Measurements from ENCODE around the gene MGRN1. TPM values are rescaled to one million over a fixed set of nuclear protein-coding genes. Genes with fewer than 3 reads are reported as not detected.
"Not testable (repeated sequence)": the region's sequence is repeated elsewhere in the genome, so short reads cannot be mapped to it uniquely, and the experiment has no call there.

Gene MGRN1
- total RNA-seq, 5 donors from 2014 or later (not counting 1 experiment from before 2014, with no cell fraction given), result 63.1 to 76.8 (median 72.2) TPM

DNA sequence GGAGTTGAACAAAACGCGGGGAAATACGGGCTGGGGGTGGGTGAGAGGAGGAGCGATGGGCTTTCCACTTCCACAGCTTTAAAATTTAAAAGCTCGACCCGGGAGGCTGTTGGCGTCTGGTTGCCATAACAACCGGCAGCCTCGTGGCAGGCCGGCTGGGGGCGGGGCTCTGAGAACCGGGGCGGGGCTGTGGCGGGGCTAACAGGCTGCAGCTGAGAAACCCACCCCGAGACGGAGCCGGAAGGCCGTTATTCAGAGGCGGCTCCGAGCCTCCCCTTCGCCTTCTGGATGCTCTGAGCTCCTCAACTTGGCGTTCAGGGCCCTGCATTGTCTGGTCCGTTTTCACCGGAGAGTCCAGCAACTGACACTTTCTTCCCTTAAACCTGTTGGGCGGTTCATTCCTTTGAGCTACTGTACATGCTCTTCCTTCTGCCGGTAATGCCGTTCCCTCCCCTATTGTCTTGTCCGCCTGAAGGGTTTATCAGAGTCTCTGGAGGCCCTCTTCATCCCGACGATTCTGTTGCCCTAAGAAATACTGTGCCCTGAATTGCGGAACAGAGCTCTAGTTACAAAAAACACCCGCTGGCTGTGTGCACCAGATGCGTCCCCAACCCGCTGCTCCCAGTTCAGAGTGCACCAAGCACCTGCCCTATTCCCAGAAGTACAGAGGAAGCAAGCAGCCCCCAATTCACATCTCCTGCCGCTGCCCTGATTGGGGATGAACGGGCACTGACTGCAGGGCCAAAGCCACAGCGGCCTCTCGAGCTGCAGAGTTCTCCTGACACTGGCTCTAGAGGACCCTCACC, 110.3 kb downstream of the MGRN1 start:
- peaks cover 0 to 7% of the 10 kb centered on the region in 2 experiments for H3K27me3 ChIP-seq (replicated peaks in 1 of 2; ENCODE audit: control insufficient read depth in 2 of 2, extremely low read depth in 1 of 2, insufficient read depth in 2 of 2, low read length in 1 of 2)
- peaks cover 9 to 23% of the 10 kb centered on the region in 2 experiments for H3K4me1 ChIP-seq (ENCODE audit: control insufficient read depth in 1 of 2, extremely low read depth in 1 of 2, insufficient read depth in 2 of 2, low read length in 2 of 2)
- POLR2A ChIA-PET, result interaction anchor here (0.6 to 1.2 kb wide), 5 partner anchors 12 to 321 kb away, joined by 3 to 8 read pairs (median 4); partner anchors contain the start of gene NUDT16L1 (in 1 of the 2)
- H3K27ac Mint-ChIP-seq, result peak overlapping the region; percentile 83 to 92
- H3K9me3 ChIP-seq, result no peaks in the 10 kb centered on the region
- H3K4me1 Mint-ChIP-seq, result peaks cover 15 to 30% (median 20%) of the 10 kb centered on the region in 3 donors
- H3K36me3 Mint-ChIP-seq, result peaks cover 6% of the 10 kb centered on the region
- H3K27ac ChIP-seq (ENCODE audit: low read length), result peak overlapping the region; percentile 63
- ATAC-seq (replicated peaks in 1 of 4), result peak; percentile 83 to 85 (median 84)
- DNase-seq, result peak; percentile 83 to 98 (median 94)
- CTCF ChIA-PET, result interaction anchor here in 1 of 2 donors (0.6 to 1.8 kb wide), 8 partner anchors 14 to 119 kb away, joined by 3 to 7 read pairs (median 5); partner anchors contain the start of genes MGRN1, NUDT16L1 and ROGDI
- peaks cover 0 to 5% of the 10 kb centered on the region in 2 donors for H3K27me3 Mint-ChIP-seq
- H3K36me3 ChIP-seq (ENCODE audit: control insufficient read depth in 2 of 2, extremely low read depth in 1 of 2, insufficient read depth in 1 of 2, low read length in 1 of 2), result peaks cover 5% of the 10 kb centered on the region in 2 donors
- H3K4me3 Mint-ChIP-seq, result peak overlapping the region; percentile 88 to 93 (median 89)
- 7% methylated on average over 32 of the region's 38 CpGs for WGBS (ENCODE audit: insufficient coverage)
- peak overlapping the region; percentile 91 to 98 for H3K4me3 ChIP-seq (ENCODE audit: control insufficient read depth in 1 of 2, extremely low read depth in 1 of 2, low read length in 1 of 2)
- no peaks in the 10 kb centered on the region for H3K9me3 Mint-ChIP-seq

GRCh38 chr16:4736546-4736945, 111.9 kb downstream of the MGRN1 start:
- ChIA-PET CTCF (no interaction called here), POLR2A (no interaction called here)
- H3K9me3 ChIP-seq, result no peaks in the 10 kb centered on the region
- Mint-ChIP-seq H3K27ac (peak overlapping the region in 1 of 2 donors; percentile 55), H3K4me3 (peak overlapping the region in 1 of 3 donors; percentile 53), H3K9me3 (no peaks in the 10 kb centered on the region), H3K4me1 (peaks cover 15 to 30% (median 20%) of the 10 kb centered on the region in 3 donors), H3K27me3 (peaks cover 0 to 5% of the 10 kb centered on the region in 2 donors), H3K36me3 (no peaks in the 10 kb centered on the region)
- H3K4me3 ChIP-seq (ENCODE audit: control insufficient read depth in 1 of 2, extremely low read depth in 1 of 2, low read length in 1 of 2), result no peak overlapping the region
- H3K4me1 ChIP-seq (ENCODE audit: control insufficient read depth in 1 of 2, extremely low read depth in 1 of 2, insufficient read depth in 2 of 2, low read length in 2 of 2), result peaks cover 9 to 23% of the 10 kb centered on the region in 2 experiments
- ATAC-seq (replicated peaks in 1 of 4), result no peak
- peaks cover 0 to 3% of the 10 kb centered on the region in 2 donors for H3K36me3 ChIP-seq (ENCODE audit: control insufficient read depth in 2 of 2, extremely low read depth in 1 of 2, insufficient read depth in 1 of 2, low read length in 1 of 2)
- WGBS (ENCODE audit: insufficient coverage), result 94% methylated on average over 4 of the region's 4 CpGs
- peaks cover 0 to 16% of the 10 kb centered on the region in 2 experiments for H3K27me3 ChIP-seq (replicated peaks in 1 of 2; ENCODE audit: control insufficient read depth in 2 of 2, extremely low read depth in 1 of 2, insufficient read depth in 2 of 2, low read length in 1 of 2)
- no peak overlapping the region for H3K27ac ChIP-seq (ENCODE audit: low read length)
- DNase-seq, result no peak

DNA sequence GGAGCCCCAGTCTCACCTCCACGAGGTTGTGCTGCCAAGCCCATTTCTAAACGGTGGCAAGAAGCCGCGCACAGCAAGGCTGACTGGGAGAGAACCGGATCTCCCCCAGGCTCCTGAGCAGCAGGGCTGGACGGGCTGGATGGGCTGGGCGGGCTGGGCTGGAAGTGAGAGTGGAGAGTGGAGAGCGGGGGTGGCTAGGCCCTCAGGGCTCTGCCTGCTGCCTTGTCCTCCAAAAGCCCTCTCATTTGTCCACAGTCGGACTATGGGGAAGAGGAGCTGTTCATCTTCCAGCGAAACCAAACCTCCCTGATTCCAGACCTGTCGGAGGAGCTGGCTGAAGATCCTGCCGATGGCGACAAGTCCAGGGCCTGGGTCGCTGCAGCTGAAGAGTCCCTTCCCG, 112.9 kb downstream of the MGRN1 start:
- Histone ChIP-seq H3K27me3 (replicated peaks in 1 of 2; ENCODE audit: control insufficient read depth in 2 of 2, extremely low read depth in 1 of 2, insufficient read depth in 2 of 2, low read length in 1 of 2) (peaks cover 0 to 16% of the 10 kb centered on the region in 2 experiments), H3K4me3 (ENCODE audit: control insufficient read depth in 1 of 2, extremely low read depth in 1 of 2, low read length in 1 of 2) (no peak overlapping the region), H3K9me3 (no peaks in the 10 kb centered on the region), H3K27ac (ENCODE audit: low read length) (no peak overlapping the region), H3K4me1 (ENCODE audit: control insufficient read depth in 1 of 2, extremely low read depth in 1 of 2, insufficient read depth in 2 of 2, low read length in 2 of 2) (peaks cover 9 to 21% of the 10 kb centered on the region in 2 experiments), H3K36me3 (ENCODE audit: control insufficient read depth in 2 of 2, extremely low read depth in 1 of 2, insufficient read depth in 1 of 2, low read length in 1 of 2) (no peaks in the 10 kb centered on the region)
- Mint-ChIP-seq H3K36me3 (no peaks in the 10 kb centered on the region), H3K9me3 (no peaks in the 10 kb centered on the region), H3K27ac (no peak overlapping the region), H3K4me1 (peaks cover 15 to 24% (median 19%) of the 10 kb centered on the region in 3 donors), H3K4me3 (no peak overlapping the region), H3K27me3 (peaks cover 0 to 5% of the 10 kb centered on the region in 2 donors)
- ChIA-PET POLR2A (interaction anchor here in 1 of 2 donors (0.7 kb wide), 1 partner anchor 189 kb away, joined by 5 read pairs; no protein-coding TSS in a partner anchor), CTCF (no interaction called here)
- ATAC-seq (replicated peaks in 1 of 4) (no peak), DNase-seq (no peak)
- WGBS (ENCODE audit: insufficient coverage), result 96% methylated on average over 9 of the region's 15 CpGs

DNA sequence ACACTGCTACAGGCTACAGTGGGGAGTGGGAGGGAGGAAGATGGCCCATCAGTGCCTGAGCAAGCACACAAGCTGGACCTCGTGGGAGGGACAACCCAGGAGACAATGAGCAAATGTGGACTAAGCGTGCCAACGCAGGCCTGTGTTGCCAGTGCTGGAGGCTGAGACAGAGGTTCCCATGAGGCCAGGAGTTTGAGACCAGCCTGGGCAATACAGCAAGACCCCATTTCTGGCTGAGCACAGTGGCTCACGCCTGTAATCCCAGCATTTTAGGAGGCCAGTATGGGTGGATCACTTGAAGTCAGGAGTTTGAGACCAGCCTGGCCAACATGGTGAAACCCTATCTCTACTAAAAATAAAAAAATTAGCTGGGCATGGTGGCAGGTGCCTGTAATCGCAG, 113.7 kb downstream of the MGRN1 start:
- H3K27ac ChIP-seq (ENCODE audit: low read length); H3K9me3 Mint-ChIP-seq; H3K9me3 ChIP-seq; H3K36me3 ChIP-seq (ENCODE audit: control insufficient read depth in 2 of 2, extremely low read depth in 1 of 2, insufficient read depth in 1 of 2, low read length in 1 of 2); ATAC-seq (replicated peaks in 1 of 4); H3K36me3 Mint-ChIP-seq; H3K27ac Mint-ChIP-seq; H3K4me3 ChIP-seq (ENCODE audit: control insufficient read depth in 1 of 2, extremely low read depth in 1 of 2, low read length in 1 of 2); H3K4me3 Mint-ChIP-seq; DNase-seq; H3K27me3 Mint-ChIP-seq; POLR2A ChIA-PET: not testable (repeated sequence)
- 78% methylated on average over 3 of the region's 5 CpGs for WGBS (ENCODE audit: insufficient coverage)
- Histone ChIP-seq H3K4me1 (ENCODE audit: control insufficient read depth in 1 of 2, extremely low read depth in 1 of 2, insufficient read depth in 2 of 2, low read length in 2 of 2) (peaks cover 8 to 20% of the 10 kb centered on the region in 2 experiments), H3K27me3 (replicated peaks in 1 of 2; ENCODE audit: control insufficient read depth in 2 of 2, extremely low read depth in 1 of 2, insufficient read depth in 2 of 2, low read length in 1 of 2) (peaks cover 0 to 20% of the 10 kb centered on the region in 2 experiments)
- peaks cover 11 to 25% (median 15%) of the 10 kb centered on the region in 3 donors for H3K4me1 Mint-ChIP-seq
- CTCF ChIA-PET, result interaction anchor here in 1 of 2 donors (0.7 kb wide), 1 partner anchor 365 kb away, joined by 3 read pairs; no protein-coding TSS in a partner anchor

Other genes starting within 250 kb of the MGRN1 start
- 100 to 1,000 TPM; 213 to 675 (median 230) TPM for gene CORO7, start 208.2 kb upstream of the MGRN1 start, total RNA-seq
- 10 to 100 TPM; 37.7 to 73.8 (median 65.7) TPM for gene DNAJA3, start 199.0 kb upstream of the MGRN1 start, total RNA-seq
- gene NMRAL1, start 150.2 kb upstream of the MGRN1 start, total RNA-seq, result 10 to 100 TPM; 50.1 to 79.1 (median 62.1) TPM
- 10 to 100 TPM; 49.1 to 74.4 (median 70.5) TPM for gene HMOX2, start 148.4 kb upstream of the MGRN1 start, total RNA-seq
- 10 to 100 TPM; 28.6 to 31.3 (median 29.7) TPM for gene CDIP1, start 86.1 kb upstream of the MGRN1 start, total RNA-seq
- under 1 TPM; 0.30 to 0.66 (median 0.50) TPM for gene C16orf96, start 68.5 kb upstream of the MGRN1 start, total RNA-seq
- 10 to 100 TPM; 26.0 to 53.1 (median 47.6) TPM for gene UBALD1, start 9.9 kb upstream of the MGRN1 start, total RNA-seq
- 10 to 100 TPM; 53.3 to 64.0 (median 62.2) TPM for gene NUDT16L1, start 68.7 kb downstream of the MGRN1 start, total RNA-seq
- gene ANKS3, start 109.4 kb downstream of the MGRN1 start, total RNA-seq, result 10 to 100 TPM; 24.2 to 37.1 (median 32.2) TPM
- under 1 TPM in 4 of 5 donors, not detected in 1; 0.13 to 0.70 (median 0.34) TPM for gene DNAAF8, start 109.7 kb downstream of the MGRN1 start, total RNA-seq
- 10 to 100 TPM; 19.7 to 36.6 (median 32.4) TPM for gene ZNF500, start 142.3 kb downstream of the MGRN1 start, total RNA-seq
- not detected for gene SEPTIN12, start 163.5 kb downstream of the MGRN1 start, total RNA-seq
- not detected for gene SMIM22, start 170.5 kb downstream of the MGRN1 start, total RNA-seq
- 10 to 100 TPM; 12.1 to 20.2 (median 13.2) TPM for gene ROGDI, start 177.8 kb downstream of the MGRN1 start, total RNA-seq
- gene GLYR1, start 222.5 kb downstream of the MGRN1 start, total RNA-seq, result 100 to 1,000 TPM in 3 of 5 donors, 10 to 100 TPM in 2; 95.5 to 106 (median 102) TPM
- 10 to 100 TPM; 41.8 to 53.7 (median 48.2) TPM for gene UBN1, start 222.7 kb downstream of the MGRN1 start, total RNA-seq